PFSK-1 (cell line): ENCODE results near the gene BRSK2.

Experiments used
- FOXP2 ChIP-seq: optimal IDR thresholded peaks from 2 replicates; pipeline ENCODE3; 2011; ENCODE audit warnings: borderline replicate concordance, control low read depth, inconsistent platforms; ENCODE audit not compliant: insufficient read depth; ENCODE audit errors: extremely low read length, extremely low read depth
- POLR2AphosphoS5 ChIP-seq: IDR thresholded peaks from 2 replicates; pipeline ENCODE4 v1.6.1; 2012; ENCODE audit warnings: low read depth, mild to moderate bottlenecking, control low read depth, low read length, moderate library complexity
- REST ChIP-seq, 2 experiments: IDR thresholded peaks; 2 replicates each; pipeline versions ENCODE4 v1.6.1 to v1.8.0; 2011 to 2012; ENCODE audit warnings: low read depth in 2 of 2, low read length in 2 of 2, control low read depth in 1 of 2, inconsistent platforms in 1 of 2, mild to moderate bottlenecking in 1 of 2, moderate library complexity in 1 of 2; ENCODE audit not compliant: insufficient read depth in 1 of 2
- SIN3A ChIP-seq: IDR thresholded peaks from 2 replicates; pipeline ENCODE4 v1.6.1; 2012; ENCODE audit warnings: mild to moderate bottlenecking, low read length, moderate library complexity, borderline replicate concordance; ENCODE audit not compliant: insufficient read depth
- TAF1 ChIP-seq: IDR thresholded peaks from 2 replicates; pipeline ENCODE4 v1.6.1; 2012; ENCODE audit warnings: low read length, control low read depth, borderline replicate concordance; ENCODE audit not compliant: insufficient read depth

DNA sequence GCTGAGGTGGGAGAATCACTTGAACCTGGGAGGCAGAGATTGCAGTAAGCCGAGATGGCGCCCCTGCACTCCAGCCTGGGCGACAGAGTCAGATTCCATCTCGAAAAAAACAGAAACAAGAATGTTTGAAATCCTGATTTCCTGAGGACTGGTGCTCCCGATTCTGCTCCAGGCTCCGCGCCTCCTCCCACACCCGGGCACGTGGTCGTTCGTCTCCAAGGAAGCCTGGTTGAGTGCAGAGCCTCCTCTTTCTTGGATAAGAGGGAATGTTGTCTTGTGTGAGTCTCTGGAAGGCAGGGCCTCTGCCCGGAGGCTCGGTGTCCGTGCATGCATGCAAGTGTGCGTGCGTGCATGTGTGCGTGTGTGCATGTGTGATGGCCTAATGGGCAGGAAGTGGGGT lies 30.1 kb downstream of the BRSK2 start:
- TF ChIP-seq REST (IDR thresholded peaks at IDR 0.05; ENCODE audit: insufficient read depth in 1 of 2, low read depth in 2 of 2, low read length in 2 of 2) (no peak), FOXP2 (no peak), POLR2AphosphoS5 (no peak), SIN3A (no peak), TAF1 (no peak)
